HepG2 (cell line): ENCODE results near the gene MRPL34. TPM values are rescaled to one million over a fixed set of nuclear protein-coding genes. Genes with fewer than 3 reads are reported as not detected.

Experiments used
- ATAC-seq: fragments of 200-7000 bp; cut with Tn5 transposase; 3 replicates; pipeline ENCODE4 v1.9.1; 2020; ENCODE audit warnings: mild to moderate bottlenecking, moderate library complexity
- BruUV-seq: library from RNA; stranded (reverse); fragments of 400-500 nt; replicated peaks from 2 replicates; lab custom pipeline; 2021; lab: Mats Ljungman, UMichigan
- CTCF ChIA-PET: fragments of 300-600 bp; formaldehyde crosslinking; extraction: SDS; loops from one replicate; lab custom pipeline; 2021; ENCODE audit warnings: low total read pairs, inconsistent platforms, low intra/inter-chr PET ratio; lab: Yijun Ruan, JAX
- POLR2A ChIA-PET: fragments of 350-600 bp; sonication (Branson Sonifier 250); formaldehyde crosslinking; loops from one replicate; lab custom pipeline; 2020; ENCODE audit warnings: antibody characterized with exemption, inconsistent platforms; lab: Yijun Ruan, JAX
- DNase-seq: peaks from one replicate; pipeline ENCODE4 v3.0.0-alpha.2; 2015; ENCODE audit warnings: low spot score
- FAIRE-seq: peaks from 3 replicates; lab custom pipeline; 2011; peaks lifted over from hg19 to GRCh38; lab: Jason Lieb, UNC
- H2AFZ ChIP-seq: one replicate; pipeline ENCODE4 v1.6.1; 2011; ENCODE audit warnings: low read length, inconsistent platforms
- H3K27ac ChIP-seq: fragments of 300-600 bp; 3 replicates; pipeline ENCODE4 v1.8.0; 2011; ENCODE audit warnings: mixed run types, mild to moderate bottlenecking, mixed read lengths, low read length, inconsistent platforms; ENCODE audit not compliant: insufficient read depth; ENCODE audit errors: extremely low read length
- H3K27me3 ChIP-seq, 2 experiments: fragments of 200-600 bp in 1 of 2; 2 replicates in 1 of 2; 3 replicates in 1 of 2; pipeline versions ENCODE4 v1.6.0 to v1.8.0; 2011; ENCODE audit warnings: low read length in 2 of 2, mild to moderate bottlenecking in 2 of 2, moderate library complexity in 2 of 2, inconsistent platforms in 1 of 2; ENCODE audit not compliant: insufficient read depth in 2 of 2, control insufficient read depth in 1 of 2
- H3K36me3 ChIP-seq, 2 experiments: fragments of 200-600 bp in 1 of 2; replicated peaks in 1 of 2; 2 replicates in 1 of 2; 3 replicates in 1 of 2; pipeline versions ENCODE4 v1.5.1 to v1.8.0; 2011; ENCODE audit warnings: low read length in 2 of 2, inconsistent platforms in 1 of 2; ENCODE audit not compliant: insufficient read depth in 2 of 2, control insufficient read depth in 1 of 2
- H3K4me1 ChIP-seq: 2 replicates; pipeline ENCODE4 v1.5.1; 2012; ENCODE audit warnings: low read length, inconsistent platforms; ENCODE audit not compliant: insufficient read depth
- H3K4me2 ChIP-seq: 2 replicates; pipeline ENCODE4 v1.6.0; 2011; ENCODE audit warnings: low read depth, low read length, inconsistent platforms
- H3K4me3 ChIP-seq, 3 experiments: fragments of 200-600 bp in 1 of 3; sonication (generic), shearing (Covaris generic) in 1 of 3; replicated peaks in 1 of 3; 2 replicates each; pipeline ENCODE4 v1.5.1; 2011 to 2016; ENCODE audit warnings: low read length in 3 of 3, inconsistent platforms in 2 of 3, low read depth in 2 of 3, mild to moderate bottlenecking in 2 of 3, control low read depth in 1 of 3, mixed read lengths in 1 of 3; ENCODE audit not compliant: insufficient read depth in 1 of 3
- H3K79me2 ChIP-seq: one replicate; pipeline ENCODE4 v1.6.1; 2011; ENCODE audit warnings: low read length, inconsistent platforms; ENCODE audit not compliant: insufficient read depth
- H3K9ac ChIP-seq: 2 replicates; pipeline ENCODE4 v1.6.0; 2011; ENCODE audit warnings: mild to moderate bottlenecking, low read depth, low read length, inconsistent platforms; ENCODE audit not compliant: insufficient read depth
- H3K9me3 ChIP-seq: 2 replicates; pipeline ENCODE4 v1.5.1; 2012; ENCODE audit warnings: mild to moderate bottlenecking, low read length
- H4K20me1 ChIP-seq: 2 replicates; pipeline ENCODE4 v1.6.0; 2011; ENCODE audit warnings: inconsistent platforms, mild to moderate bottlenecking, low read length, moderate library complexity; ENCODE audit not compliant: insufficient read depth
- AGO2 ChIP-seq: fragments of 200-400 bp; formaldehyde crosslinking; optimal IDR thresholded peaks from 2 replicates; pipeline ENCODE3; 2017; ENCODE audit warnings: mild to moderate bottlenecking, low read depth, low read length, moderate library complexity
- AKAP8 ChIP-seq: sonication (generic); formaldehyde crosslinking; IDR thresholded peaks from 2 replicates; pipeline ENCODE4 v1.5.1; 2020; ENCODE audit warnings: mild to moderate bottlenecking, missing genetic modification reagents
- WGBS: methylation state at CpG from one replicate; pipeline ENCODE4 v1.1.6; 2017; ENCODE audit warnings: low lambda C conversion rate; 5-methylcytosine and 5-hydroxymethylcytosine counted together
- in situ Hi-C: cut with HindIII; loops from 2 replicates; pipeline ENCODE4 v1.10.0; 2017; ENCODE audit warnings: low pct_unique_long_range_greater_than_20kb; ENCODE audit not compliant: extremely low pct_ligation_motif_present
- intact Hi-C: fragments of 100-400 bp; cut with micrococcal nuclease; formaldehyde crosslinking; loops from one replicate; pipeline ENCODE4 v1.10.0; 2022; ENCODE audit not compliant: unreplicated experiment
- polyA plus RNA-seq, 8 experiments: library from polyadenylated mRNA; depleted of rRNA in 3 of 8; stranded (reverse) in 7 of 8; unstranded in 1 of 8; fragments of >200 nt; fragmentation: Illumina TruSeq in 4 of 8; extraction: Trizol in 4 of 8; gene quantifications; 2 replicates each; pipeline versions ENCODE4 v1.2.1 to v1.2.3, GENCODE V29; 2011 to 2016; ENCODE audit warnings: low read depth in 4 of 8, missing spikeins in 1 of 8, mixed read lengths in 1 of 8; ENCODE audit not compliant: insufficient read depth in 1 of 8
- total RNA-seq, 5 experiments: library from RNA; depleted of rRNA; stranded (reverse); fragments of >200 nt; fragmentation: Illumina TruSeq; extraction: Trizol; gene quantifications; 2 replicates each; pipeline ENCODE4 v1.2.3, GENCODE V29; 2016; ENCODE audit warnings: low read depth in 1 of 5
- TF ChIP-seq, protein P1 (sequence below): sonication (generic); formaldehyde crosslinking; IDR thresholded peaks from 2 replicates; pipeline ENCODE4 v1.5.1; 2020; ENCODE audit warnings: mild to moderate bottlenecking, missing genetic modification reagents, moderate library complexity
- TF ChIP-seq, protein P2 (sequence below): sonication (generic); formaldehyde crosslinking; IDR thresholded peaks from 2 replicates; pipeline ENCODE4 v1.4.0; 2020; ENCODE audit warnings: missing genetic modification reagents

MRPL34 gene
- total and polyA plus RNA-seq, 2 of the 13 experiments (the other 11 are each of a cell fraction or from before 2014, with no cell fraction given) = 74.0 to 77.3 TPM

DNA sequence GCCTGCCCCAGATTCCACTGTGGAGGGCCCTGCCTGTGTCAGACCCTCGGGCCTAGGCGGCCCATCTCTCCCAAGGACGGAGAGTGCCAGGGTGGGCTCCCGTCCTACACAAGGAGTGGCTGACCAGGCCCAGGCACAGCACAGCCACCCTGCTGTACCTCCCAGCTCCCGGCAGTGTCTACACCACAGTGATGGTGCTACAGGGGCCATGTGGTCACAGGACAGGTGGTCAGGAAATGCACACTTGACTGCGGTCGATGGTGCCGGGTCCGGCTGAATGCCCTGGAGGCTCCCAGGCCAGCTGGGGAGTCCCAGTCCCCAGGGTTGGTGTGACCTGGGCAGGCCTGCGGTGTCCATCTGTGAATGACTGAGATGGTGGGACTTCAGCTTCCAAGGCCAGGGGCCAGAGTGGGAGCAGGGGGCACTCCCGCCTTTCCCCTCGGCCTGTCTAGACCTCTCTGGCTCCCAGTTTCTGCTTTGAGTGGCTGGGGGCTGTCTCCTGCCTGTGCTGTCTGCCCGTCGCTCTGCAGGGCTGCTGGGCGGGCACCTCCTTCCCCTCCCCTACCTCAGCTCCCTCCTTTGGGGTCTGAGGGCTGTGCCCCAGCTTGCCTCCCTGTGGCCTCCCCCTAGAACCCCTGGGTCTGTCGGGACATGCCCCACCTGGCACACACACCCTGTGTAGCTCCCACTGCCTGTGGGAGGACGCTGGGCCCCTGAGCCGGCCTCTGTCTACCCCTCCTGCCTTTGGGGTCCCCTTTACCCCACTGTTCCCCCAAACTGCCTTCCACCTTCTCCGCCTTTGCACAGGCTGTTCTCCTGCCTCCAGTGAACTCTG, 16.2 kb downstream of the MRPL34 start:
- Histone ChIP-seq H3K9ac (no peak overlapping the region), H2AFZ (no peak overlapping the region), H3K9me3 (no peaks in the 10 kb centered on the region), H3K4me1 (no peaks in the 10 kb centered on the region), H3K79me2 (no peaks in the 10 kb centered on the region), H3K4me3 (no peak overlapping the region), H3K27ac (no peak overlapping the region), H3K36me3 (peaks cover 7 to 25% of the 10 kb centered on the region in 2 experiments; a peak in 3 of 5 replicates), H3K27me3 (no peaks in the 10 kb centered on the region), H3K4me2 (no peak overlapping the region), H4K20me1 (no peaks in the 10 kb centered on the region)
- DNase-seq = no peak
- no peak for FAIRE-seq
- in situ Hi-C loops (no loop called here), intact Hi-C loops (no loop called here)
- BruUV-seq = no TSS peak
- TF ChIP-seq, protein P1, sequence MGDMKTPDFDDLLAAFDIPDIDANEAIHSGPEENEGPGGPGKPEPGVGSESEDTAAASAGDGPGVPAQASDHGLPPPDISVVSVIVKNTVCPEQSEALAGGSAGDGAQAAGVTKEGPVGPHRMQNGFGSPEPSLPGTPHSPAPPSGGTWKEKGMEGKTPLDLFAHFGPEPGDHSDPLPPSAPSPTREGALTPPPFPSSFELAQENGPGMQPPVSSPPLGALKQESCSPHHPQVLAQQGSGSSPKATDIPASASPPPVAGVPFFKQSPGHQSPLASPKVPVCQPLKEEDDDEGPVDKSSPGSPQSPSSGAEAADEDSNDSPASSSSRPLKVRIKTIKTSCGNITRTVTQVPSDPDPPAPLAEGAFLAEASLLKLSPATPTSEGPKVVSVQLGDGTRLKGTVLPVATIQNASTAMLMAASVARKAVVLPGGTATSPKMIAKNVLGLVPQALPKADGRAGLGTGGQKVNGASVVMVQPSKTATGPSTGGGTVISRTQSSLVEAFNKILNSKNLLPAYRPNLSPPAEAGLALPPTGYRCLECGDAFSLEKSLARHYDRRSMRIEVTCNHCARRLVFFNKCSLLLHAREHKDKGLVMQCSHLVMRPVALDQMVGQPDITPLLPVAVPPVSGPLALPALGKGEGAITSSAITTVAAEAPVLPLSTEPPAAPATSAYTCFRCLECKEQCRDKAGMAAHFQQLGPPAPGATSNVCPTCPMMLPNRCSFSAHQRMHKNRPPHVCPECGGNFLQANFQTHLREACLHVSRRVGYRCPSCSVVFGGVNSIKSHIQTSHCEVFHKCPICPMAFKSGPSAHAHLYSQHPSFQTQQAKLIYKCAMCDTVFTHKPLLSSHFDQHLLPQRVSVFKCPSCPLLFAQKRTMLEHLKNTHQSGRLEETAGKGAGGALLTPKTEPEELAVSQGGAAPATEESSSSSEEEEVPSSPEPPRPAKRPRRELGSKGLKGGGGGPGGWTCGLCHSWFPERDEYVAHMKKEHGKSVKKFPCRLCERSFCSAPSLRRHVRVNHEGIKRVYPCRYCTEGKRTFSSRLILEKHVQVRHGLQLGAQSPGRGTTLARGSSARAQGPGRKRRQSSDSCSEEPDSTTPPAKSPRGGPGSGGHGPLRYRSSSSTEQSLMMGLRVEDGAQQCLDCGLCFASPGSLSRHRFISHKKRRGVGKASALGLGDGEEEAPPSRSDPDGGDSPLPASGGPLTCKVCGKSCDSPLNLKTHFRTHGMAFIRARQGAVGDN (CRISPR knock-in tag) = 0 out of 2 replicates have a peak, but pooled peaks have one; percentile 12
- TF ChIP-seq AKAP8 = 0 out of 2 replicates have a peak, but pooled peaks have one; percentile 6
- TF ChIP-seq AGO2 = peak; percentile 44
- TF ChIP-seq, protein P2, sequence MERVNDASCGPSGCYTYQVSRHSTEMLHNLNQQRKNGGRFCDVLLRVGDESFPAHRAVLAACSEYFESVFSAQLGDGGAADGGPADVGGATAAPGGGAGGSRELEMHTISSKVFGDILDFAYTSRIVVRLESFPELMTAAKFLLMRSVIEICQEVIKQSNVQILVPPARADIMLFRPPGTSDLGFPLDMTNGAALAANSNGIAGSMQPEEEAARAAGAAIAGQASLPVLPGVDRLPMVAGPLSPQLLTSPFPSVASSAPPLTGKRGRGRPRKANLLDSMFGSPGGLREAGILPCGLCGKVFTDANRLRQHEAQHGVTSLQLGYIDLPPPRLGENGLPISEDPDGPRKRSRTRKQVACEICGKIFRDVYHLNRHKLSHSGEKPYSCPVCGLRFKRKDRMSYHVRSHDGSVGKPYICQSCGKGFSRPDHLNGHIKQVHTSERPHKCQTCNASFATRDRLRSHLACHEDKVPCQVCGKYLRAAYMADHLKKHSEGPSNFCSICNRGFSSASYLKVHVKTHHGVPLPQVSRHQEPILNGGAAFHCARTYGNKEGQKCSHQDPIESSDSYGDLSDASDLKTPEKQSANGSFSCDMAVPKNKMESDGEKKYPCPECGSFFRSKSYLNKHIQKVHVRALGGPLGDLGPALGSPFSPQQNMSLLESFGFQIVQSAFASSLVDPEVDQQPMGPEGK = no peak
- peak; percentile 17 for ATAC-seq
- ChIA-PET POLR2A (interaction anchor here (1.3 to 1.6 kb wide), 2 partner anchors 10 to 13 kb away, joined by 3 read pairs; partner anchors contain the start of gene DDA1), CTCF (no interaction called here)
- WGBS = 99% methylated on average over 11 of the region's 19 CpGs
